Midbrain (tissue), 1 donor: ENCODE data around the gene NHLH1.

Experiments
- DNase-seq: peaks from one replicate; lab custom pipeline; 2025; lab: John Stamatoyannopoulos, UW

The NHLH1 gene

GRCh38 chr1:160411271-160412027 lies 44.6 kb downstream of the NHLH1 start:
- peak; percentile 54 for DNase-seq

GRCh38 chr1:160412028-160412362 lies 45.1 kb downstream of the NHLH1 start:
- DNase-seq, result no peak

DNA sequence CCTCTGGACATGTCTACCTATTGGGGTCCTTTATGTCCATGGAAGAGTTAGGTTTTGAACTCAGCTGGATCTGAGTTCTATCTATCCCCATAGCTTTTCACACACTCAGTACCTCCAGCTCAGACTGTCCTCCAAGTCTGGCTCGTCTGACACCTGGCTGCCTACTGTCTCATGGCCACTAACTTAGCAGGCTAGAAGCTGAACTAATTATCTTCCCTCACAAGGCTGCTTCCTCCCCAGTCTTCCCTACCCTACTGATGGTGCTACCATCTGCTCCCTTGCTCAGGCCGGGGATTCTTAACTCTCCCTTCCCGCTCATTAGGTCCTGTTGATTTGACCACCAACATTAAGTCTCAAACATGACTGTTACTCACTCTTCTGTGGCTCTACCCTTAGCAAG lies 46.8 kb downstream of the NHLH1 start:
- no peak for DNase-seq

- DNase-seq, result no peak
These were observed 48.0 kb downstream of the NHLH1 start for GRCh38 chr1:160414881-160415280.

GRCh38 chr1:160415696-160416290 lies 48.9 kb downstream of the NHLH1 start:
- DNase-seq, result no peak

- DNase-seq, result no peak
These were observed 49.5 kb downstream of the NHLH1 start for GRCh38 chr1:160416369-160416768.

DNA sequence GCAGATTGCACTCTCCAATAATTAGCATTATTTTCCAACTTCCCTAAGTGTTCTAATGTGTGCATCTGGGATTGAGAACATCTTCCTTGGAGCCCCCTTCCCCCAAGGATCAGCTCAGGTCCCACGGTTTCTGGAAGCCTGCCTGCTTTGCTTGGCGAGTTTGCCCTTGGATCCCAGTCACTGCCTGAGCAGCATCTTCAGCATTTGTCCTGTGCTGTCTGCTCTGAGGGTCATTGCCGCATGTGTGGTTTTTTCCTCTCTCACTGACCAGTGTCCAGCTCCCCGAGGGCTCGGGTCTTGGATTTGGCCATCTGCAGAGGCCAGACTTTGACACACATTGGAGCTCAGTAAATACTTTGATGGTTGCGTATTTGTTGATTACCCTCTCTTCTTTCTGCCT lies 51.6 kb downstream of the NHLH1 start:
- DNase-seq, result no peak

GRCh38 chr1:160419150-160419837 lies 52.4 kb downstream of the NHLH1 start:
- no peak for DNase-seq

- DNase-seq, result no peak
These were observed 52.9 kb downstream of the NHLH1 start for GRCh38 chr1:160419838-160420169.

DNA sequence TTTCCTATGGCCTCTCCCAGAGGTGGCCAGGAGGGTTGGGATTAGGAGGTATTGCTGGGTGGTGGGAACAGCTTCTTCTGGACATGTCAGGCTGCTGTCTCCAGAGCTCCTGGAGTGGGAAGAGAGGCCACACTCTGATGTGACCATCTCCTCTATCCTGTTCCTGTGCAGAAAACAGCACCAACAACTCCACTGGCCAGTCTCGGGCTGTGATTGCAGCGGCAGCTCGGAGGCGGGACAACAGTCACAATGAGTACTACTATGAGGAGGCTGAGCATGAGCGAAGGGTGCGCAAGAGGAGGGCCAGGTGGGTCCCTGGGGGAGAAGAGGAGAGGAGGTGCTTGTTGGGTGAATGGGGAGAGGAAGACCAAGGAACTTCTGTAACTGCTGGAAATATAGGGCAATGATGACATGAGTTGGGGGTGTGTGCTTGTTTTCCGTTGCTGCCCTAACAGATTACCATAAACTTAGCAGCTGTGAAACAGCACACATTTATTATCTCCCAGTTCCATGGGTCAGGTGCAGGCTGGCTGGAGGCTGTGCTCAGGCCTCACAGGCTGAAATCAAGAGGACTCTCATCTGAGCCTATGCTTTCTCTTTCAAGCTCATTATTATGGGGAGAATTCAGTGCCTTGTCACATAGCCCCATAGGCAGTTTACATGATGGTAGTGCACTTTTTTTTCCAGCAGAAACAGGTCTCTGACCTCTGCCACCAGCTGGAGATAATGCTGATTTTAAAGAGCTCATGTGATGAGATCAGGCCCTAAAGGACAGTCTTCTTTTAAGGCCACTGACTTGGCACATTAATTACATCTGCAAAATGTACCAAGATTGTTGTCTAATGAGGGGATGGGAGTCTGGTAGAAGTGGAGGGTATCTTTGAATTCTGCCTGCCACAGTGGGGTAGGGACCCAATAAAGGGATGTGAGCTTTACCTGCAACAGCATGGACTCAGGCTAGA lies 54.3 kb downstream of the NHLH1 start:
- DNase-seq, result no peak

DNA sequence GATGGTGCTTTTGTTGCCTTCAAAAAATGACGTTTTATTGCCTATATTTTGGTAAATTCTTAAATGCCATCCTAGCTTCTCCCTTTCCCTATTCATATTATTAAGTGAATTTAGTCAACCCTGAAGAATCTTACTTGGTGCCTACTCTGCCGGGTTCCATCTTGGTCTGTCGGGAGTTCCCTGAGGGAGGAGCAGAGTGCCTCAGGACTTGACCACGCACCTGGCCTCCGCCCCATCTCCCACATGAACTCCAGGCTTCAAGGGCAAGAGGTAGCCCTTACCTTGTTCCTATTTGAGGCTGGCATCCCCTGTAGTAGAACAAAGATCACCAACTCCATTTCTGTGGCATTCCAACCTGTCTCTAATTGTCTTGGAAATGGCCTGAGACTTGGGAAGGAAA lies 55.0 kb downstream of the NHLH1 start:
- DNase-seq, result no peak
